Smooth muscle cell (in vitro differentiated cells): ENCODE measurements around the gene ARHGAP19. TPM values are rescaled to one million over a fixed set of nuclear protein-coding genes. Genes with fewer than 3 reads are reported as not detected.

Source experiments
- DNase-seq: peaks from one replicate; lab custom pipeline; 2025; ENCODE audit not compliant: unreplicated experiment; lab: John Stamatoyannopoulos, UW
- H2AFZ ChIP-seq: fragments of 200-600 bp; sonication (generic); 2 replicates; pipeline ENCODE4 v1.6.0; 2016; ENCODE audit warnings: antibody characterized with exemption, low read depth, mild to moderate bottlenecking
- H3F3A ChIP-seq: fragments of 200-600 bp; sonication (generic); 2 replicates; pipeline ENCODE4 v1.6.0; 2017; ENCODE audit warnings: antibody characterized with exemption, low read depth
- H3K27ac ChIP-seq: fragments of 200-600 bp; sonication (generic); 2 replicates; pipeline ENCODE4 v1.5.1; 2016; ENCODE audit warnings: low read depth, mild to moderate bottlenecking
- H3K27me3 ChIP-seq: fragments of 200-600 bp; sonication (generic); 2 replicates; pipeline ENCODE4 v1.6.1; 2016; ENCODE audit warnings: low read depth, mild to moderate bottlenecking
- H3K36me3 ChIP-seq: fragments of 200-600 bp; sonication (generic); 2 replicates; pipeline ENCODE4 v1.5.1; 2016; ENCODE audit warnings: low read depth
- H3K4me1 ChIP-seq: fragments of 200-600 bp; sonication (generic); 2 replicates; pipeline ENCODE4 v1.5.1; 2016; ENCODE audit warnings: low read depth
- H3K4me2 ChIP-seq: fragments of 200-600 bp; sonication (generic); 2 replicates; pipeline ENCODE4 v1.6.0; 2016; ENCODE audit warnings: mild to moderate bottlenecking
- H3K4me3 ChIP-seq: fragments of 200-600 bp; sonication (generic); 2 replicates; pipeline ENCODE4 v1.5.1; 2016; ENCODE audit warnings: mild to moderate bottlenecking
- H3K79me2 ChIP-seq: fragments of 200-600 bp; sonication (generic); 2 replicates; pipeline ENCODE4 v1.6.0; 2016; ENCODE audit warnings: low read depth, mild to moderate bottlenecking
- H3K9ac ChIP-seq: fragments of 200-600 bp; sonication (generic); 2 replicates; pipeline ENCODE4 v1.6.0; 2016; ENCODE audit warnings: low read depth
- H3K9me3 ChIP-seq: fragments of 200-600 bp; sonication (generic); replicated peaks from 2 replicates; pipeline ENCODE4 v1.5.1; 2016; ENCODE audit warnings: low read depth
- H4K20me1 ChIP-seq: fragments of 200-600 bp; sonication (generic); 2 replicates; pipeline ENCODE4 v1.6.0; 2016; ENCODE audit warnings: low read depth
- CTCF ChIP-seq: fragments of 200-600 bp; sonication (generic); IDR thresholded peaks from 2 replicates; pipeline ENCODE4 v1.5.1; 2017; ENCODE audit warnings: borderline replicate concordance, mild to moderate bottlenecking, antibody characterized with exemption; ENCODE audit not compliant: insufficient read depth, poor library complexity, severe bottlenecking
- WGBS: methylation state at CpG from one replicate; pipeline ENCODE4 v1.1.7; 2016; ENCODE audit warnings: low lambda C conversion rate; 5-methylcytosine and 5-hydroxymethylcytosine counted together
- polyA plus RNA-seq: library from polyadenylated mRNA; unstranded; fragments of >200 nt; fragmentation: Nextera tagmentation; extraction: Ambion mirVana; gene quantifications from 2 replicates; pipeline ENCODE4 v1.2.1, GENCODE V29; 2016
- total RNA-seq: library from RNA; depleted of rRNA; stranded (reverse); fragments of >200 nt; gene quantifications from 2 replicates; pipeline ENCODE4 v1.2.3, GENCODE V29; 2014

ARHGAP19 gene
- total and polyA plus RNA-seq, 2 experiments from 2014 or later, result 3.5 to 20.5 TPM

- H2AFZ ChIP-seq, result no peak overlapping the region
- no peaks in the 10 kb centered on the region for H3K9me3 ChIP-seq
- WGBS, result 60% methylated on average over 4 of the region's 4 CpGs
- H3K9ac ChIP-seq, result no peak overlapping the region
- H3K4me1 ChIP-seq, result no peaks in the 10 kb centered on the region
- TF ChIP-seq CTCF, result no peak
- DNase-seq, result no peak
- no peak overlapping the region for H3K4me2 ChIP-seq
- no peaks in the 10 kb centered on the region for H3K36me3 ChIP-seq
- no peaks in the 10 kb centered on the region for H3K27me3 ChIP-seq
- H4K20me1 ChIP-seq, result no peaks in the 10 kb centered on the region
- no peak overlapping the region for H3K4me3 ChIP-seq
- H3K79me2 ChIP-seq, result no peaks in the 10 kb centered on the region
- H3F3A ChIP-seq, result no peaks in the 10 kb centered on the region
- no peak overlapping the region for H3K27ac ChIP-seq
Measured at GRCh38 chr10:97314671-97315070, 22.2 kb upstream of the ARHGAP19 start.

GRCh38 chr10:97312897-97313296 is 20.5 kb upstream of the ARHGAP19 start:
- Histone ChIP-seq H4K20me1 (no peaks in the 10 kb centered on the region), H3K27ac (no peak overlapping the region), H3F3A (no peaks in the 10 kb centered on the region), H3K9ac (no peak overlapping the region), H3K4me2 (no peak overlapping the region), H3K27me3 (no peaks in the 10 kb centered on the region), H3K79me2 (no peaks in the 10 kb centered on the region), H3K4me1 (no peaks in the 10 kb centered on the region), H3K36me3 (no peaks in the 10 kb centered on the region), H2AFZ (no peak overlapping the region), H3K9me3 (no peaks in the 10 kb centered on the region), H3K4me3 (no peak overlapping the region)
- TF ChIP-seq CTCF, result no peak
- DNase-seq, result no peak
- WGBS, result 87% methylated on average over 6 of the region's 6 CpGs

- no peak overlapping the region for H3K9ac ChIP-seq
- H3K79me2 ChIP-seq, result no peaks in the 10 kb centered on the region
- 92% methylated on average over 4 of the region's 4 CpGs for WGBS
- no peaks in the 10 kb centered on the region for H3K9me3 ChIP-seq
- H3K27ac ChIP-seq, result no peak overlapping the region
- TF ChIP-seq CTCF, result no peak
- no peaks in the 10 kb centered on the region for H4K20me1 ChIP-seq
- H2AFZ ChIP-seq, result no peak overlapping the region
- no peaks in the 10 kb centered on the region for H3F3A ChIP-seq
- H3K36me3 ChIP-seq, result no peaks in the 10 kb centered on the region
- no peak for DNase-seq
- no peak overlapping the region for H3K4me3 ChIP-seq
- H3K27me3 ChIP-seq, result no peaks in the 10 kb centered on the region
- no peaks in the 10 kb centered on the region for H3K4me1 ChIP-seq
- H3K4me2 ChIP-seq, result no peak overlapping the region
Measured at GRCh38 chr10:97311111-97311626, 18.7 kb upstream of the ARHGAP19 start.
